GM19193 (cell line): ENCODE results near the gene SLU7.

Experiments
- POLR2A ChIP-seq: IDR thresholded peaks from 4 replicates; pipeline ENCODE4 v1.6.1; 2011; ENCODE audit not compliant: insufficient read depth, insufficient read length; ENCODE audit errors: extremely low read depth

Gene SLU7

DNA sequence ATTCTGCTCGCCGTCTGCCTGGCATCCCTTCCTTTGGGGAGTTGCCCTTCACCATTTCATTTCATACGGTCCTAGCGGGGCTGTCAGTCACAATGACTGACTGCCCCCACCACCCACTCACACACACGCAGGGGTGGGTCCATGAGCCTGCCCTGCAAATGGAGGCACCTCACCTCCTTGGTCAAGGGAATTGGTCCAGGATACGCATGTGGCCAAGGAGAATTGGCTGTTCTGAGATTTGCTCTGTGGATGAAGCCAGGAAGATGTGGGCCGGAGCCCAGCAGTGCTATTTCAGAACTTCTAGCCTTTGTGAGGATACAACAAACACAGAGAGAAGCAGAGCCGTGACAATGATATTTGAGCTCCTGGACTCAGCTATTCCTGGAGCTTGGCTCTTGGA is 65.5 kb downstream of the SLU7 start:
- no peak for TF ChIP-seq POLR2A

DNA sequence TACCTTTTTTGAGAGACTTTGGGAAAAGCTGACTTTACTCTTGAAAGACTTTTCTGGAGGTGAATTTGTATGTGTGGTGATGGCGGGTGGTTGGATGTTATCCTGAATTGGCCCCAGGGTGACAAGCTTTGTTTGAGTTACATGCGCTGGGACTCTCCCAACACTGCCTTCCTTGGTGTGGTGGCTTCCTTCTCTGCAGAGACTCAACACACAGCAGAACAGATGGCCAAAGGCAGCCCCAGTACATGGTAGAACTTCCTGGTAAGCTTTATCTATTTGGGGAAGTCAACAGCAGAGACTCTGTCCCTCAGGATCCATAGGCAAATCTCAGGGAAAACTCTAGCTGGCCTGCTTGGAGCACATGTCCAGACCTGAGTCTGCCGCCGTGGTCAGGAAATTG is 66.6 kb downstream of the SLU7 start:
- no peak for TF ChIP-seq POLR2A
